Measurements from ENCODE around the gene HNRNPF.
A peak's percentile ranks its signal among the peaks of the same experiment; 100 is the strongest.

The HNRNPF gene

GRCh38 chr10:43392748-43393147 lies 16.2 kb downstream of the HNRNPF start:
- Histone ChIP-seq H3K4me2 (ENCODE audit: insufficient read depth, low read length) (peak overlapping the region; percentile 37; the same call in 1 of the 2 replicates), H3K27ac (ENCODE audit: low read length) (peak overlapping the region; percentile 48)
- DNase-seq = no peak

GRCh38 chr10:43391496-43391895 lies 17.5 kb downstream of the HNRNPF start:
- Histone ChIP-seq H3K79me2 (ENCODE audit: insufficient read depth, low read length) (peaks cover 99% of the 10 kb centered on the region), H2AFZ (ENCODE audit: low read depth, low read length) (no peak overlapping the region), H3K4me2 (ENCODE audit: insufficient read depth, low read length) (no peak overlapping the region), H3K4me3 (ENCODE audit: low read depth in 1 of 2, low read length in 2 of 2) (no peak overlapping the region), H3K27me3 (ENCODE audit: insufficient read depth, low read length, poor library complexity) (no peaks in the 10 kb centered on the region), H3K9me3 (ENCODE audit: insufficient read depth, low read length, severe bottlenecking) (no peaks in the 10 kb centered on the region), H3K36me3 (ENCODE audit: insufficient read depth, low read length) (peaks cover 100% of the 10 kb centered on the region), H3K4me1 (ENCODE audit: insufficient read depth, low read length) (peaks cover 52% of the 10 kb centered on the region), H3K27ac (ENCODE audit: low read length) (no peak overlapping the region), H4K20me1 (ENCODE audit: insufficient read depth, low read length) (peaks cover 96% of the 10 kb centered on the region), H3K9ac (ENCODE audit: low read depth, low read length) (no peak overlapping the region)
- TF ChIP-seq CTCF (IDR thresholded peaks at IDR 0.05; ENCODE audit: borderline replicate concordance, extremely low read depth, low read length, poor library complexity, severe bottlenecking) = no peak
- no peak for TF ChIP-seq EZH2 (IDR thresholded peaks at IDR 0.05; ENCODE audit: borderline replicate concordance, low read depth, low read length, severe bottlenecking)
- no peak for ATAC-seq (ENCODE audit: insufficient read depth, low read depth)
- no peak for DNase-seq

More at GRCh38 chr10:43392748-43393147, 16.2 kb downstream of the HNRNPF start:
- Histone ChIP-seq H3K36me3 (ENCODE audit: insufficient read depth, low read length) (peaks cover 88% of the 10 kb centered on the region), H3K9me3 (ENCODE audit: insufficient read depth, low read length, severe bottlenecking) (no peaks in the 10 kb centered on the region), H3K27me3 (ENCODE audit: insufficient read depth, low read length, poor library complexity) (no peaks in the 10 kb centered on the region), H4K20me1 (ENCODE audit: insufficient read depth, low read length) (peaks cover 84% of the 10 kb centered on the region), H3K79me2 (ENCODE audit: insufficient read depth, low read length) (peaks cover 98% of the 10 kb centered on the region), H3K4me3 (ENCODE audit: low read depth in 1 of 2, low read length in 2 of 2) (no peak overlapping the region), H3K9ac (ENCODE audit: low read depth, low read length) (peak overlapping the region; percentile 98), H2AFZ (ENCODE audit: low read depth, low read length) (no peak overlapping the region), H3K4me1 (ENCODE audit: insufficient read depth, low read length) (peaks cover 53% of the 10 kb centered on the region)
- TF ChIP-seq CTCF (IDR thresholded peaks at IDR 0.05; ENCODE audit: borderline replicate concordance, extremely low read depth, low read length, poor library complexity, severe bottlenecking) (no peak), EZH2 (IDR thresholded peaks at IDR 0.05; ENCODE audit: borderline replicate concordance, low read depth, low read length, severe bottlenecking) (no peak)
- ATAC-seq (ENCODE audit: insufficient read depth, low read depth) = no peak

- Histone ChIP-seq H4K20me1 (ENCODE audit: insufficient read depth, low read length) (peaks cover 92% of the 10 kb centered on the region), H3K79me2 (ENCODE audit: insufficient read depth, low read length) (peaks cover 92% of the 10 kb centered on the region), H3K27ac (ENCODE audit: low read length) (no peak overlapping the region), H3K9ac (ENCODE audit: low read depth, low read length) (no peak overlapping the region), H2AFZ (ENCODE audit: low read depth, low read length) (no peak overlapping the region), H3K4me3 (ENCODE audit: low read depth in 1 of 2, low read length in 2 of 2) (no peak overlapping the region), H3K36me3 (ENCODE audit: insufficient read depth, low read length) (peaks cover 99% of the 10 kb centered on the region), H3K9me3 (ENCODE audit: insufficient read depth, low read length, severe bottlenecking) (no peaks in the 10 kb centered on the region), H3K4me1 (ENCODE audit: insufficient read depth, low read length) (peaks cover 48% of the 10 kb centered on the region), H3K27me3 (ENCODE audit: insufficient read depth, low read length, poor library complexity) (no peaks in the 10 kb centered on the region), H3K4me2 (ENCODE audit: insufficient read depth, low read length) (no peak overlapping the region)
- DNase-seq = peak; percentile 31
- peak; percentile 56 for ATAC-seq (ENCODE audit: insufficient read depth, low read depth)
- TF ChIP-seq EZH2 (IDR thresholded peaks at IDR 0.05; ENCODE audit: borderline replicate concordance, low read depth, low read length, severe bottlenecking) (no peak), CTCF (IDR thresholded peaks at IDR 0.05; ENCODE audit: borderline replicate concordance, extremely low read depth, low read length, poor library complexity, severe bottlenecking) (peak; percentile 64)
Measured at GRCh38 chr10:43390759-43391158, 18.2 kb downstream of the HNRNPF start.

GRCh38 chr10:43390333-43390732 lies 18.7 kb downstream of the HNRNPF start:
- H3K27ac ChIP-seq (ENCODE audit: low read length) = no peak overlapping the region
- H3K79me2 ChIP-seq (ENCODE audit: insufficient read depth, low read length) = peaks cover 88% of the 10 kb centered on the region
- H3K4me1 ChIP-seq (ENCODE audit: insufficient read depth, low read length) = peaks cover 43% of the 10 kb centered on the region
- H3K27me3 ChIP-seq (ENCODE audit: insufficient read depth, low read length, poor library complexity) = no peaks in the 10 kb centered on the region
- ATAC-seq (ENCODE audit: insufficient read depth, low read depth) (no peak), DNase-seq (no peak)
- no peak overlapping the region for H3K4me3 ChIP-seq (ENCODE audit: low read depth in 1 of 2, low read length in 2 of 2)
- no peak overlapping the region for H2AFZ ChIP-seq (ENCODE audit: low read depth, low read length)
- no peak for TF ChIP-seq CTCF (IDR thresholded peaks at IDR 0.05; ENCODE audit: borderline replicate concordance, extremely low read depth, low read length, poor library complexity, severe bottlenecking)
- TF ChIP-seq EZH2 (IDR thresholded peaks at IDR 0.05; ENCODE audit: borderline replicate concordance, low read depth, low read length, severe bottlenecking) = no peak
- H3K9ac ChIP-seq (ENCODE audit: low read depth, low read length) = no peak overlapping the region
- H3K9me3 ChIP-seq (ENCODE audit: insufficient read depth, low read length, severe bottlenecking) = no peaks in the 10 kb centered on the region
- peaks cover 88% of the 10 kb centered on the region for H4K20me1 ChIP-seq (ENCODE audit: insufficient read depth, low read length)
- H3K36me3 ChIP-seq (ENCODE audit: insufficient read depth, low read length) = peaks cover 98% of the 10 kb centered on the region
- no peak overlapping the region for H3K4me2 ChIP-seq (ENCODE audit: insufficient read depth, low read length)
